DMS153 (cell line): ENCODE results near the gene ESPL1.
"Not testable (repeated sequence)": the region's sequence is repeated elsewhere in the genome, so short reads cannot be mapped to it uniquely, and the experiment has no call there.

Experiments
- DNase-seq: peaks from one replicate; lab custom pipeline; 2025; lab: John Stamatoyannopoulos, UW

ESPL1 gene

GRCh38 chr12:53258541-53259539 is 9.3 kb upstream of the ESPL1 start:
- no peak for DNase-seq

- no peak for DNase-seq
These were observed 8.2 kb upstream of the ESPL1 start for GRCh38 chr12:53259891-53260290.

DNA sequence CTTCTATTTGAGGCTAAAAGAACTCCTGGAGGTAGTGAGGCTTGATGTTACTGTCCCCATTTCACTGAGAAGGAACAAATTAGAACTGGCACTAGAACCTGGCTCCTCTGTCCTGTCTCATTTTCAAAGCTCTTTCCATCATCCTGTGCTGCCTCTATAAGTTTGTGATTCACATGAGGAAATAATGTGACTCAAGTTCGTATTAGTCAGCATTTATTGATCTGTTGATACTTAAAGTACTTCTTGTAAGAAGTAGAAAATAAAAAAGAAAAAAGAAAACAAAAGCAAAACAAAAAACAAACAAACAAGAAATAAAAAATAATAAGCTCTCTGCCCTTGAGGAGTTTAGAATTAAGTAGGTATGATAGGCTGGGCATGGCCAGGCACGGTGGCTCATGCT is 2.3 kb upstream of the ESPL1 start:
- DNase-seq, result no peak

- no peak for DNase-seq
These were observed 647 bp upstream of the ESPL1 start for GRCh38 chr12:53267306-53267998.

DNA sequence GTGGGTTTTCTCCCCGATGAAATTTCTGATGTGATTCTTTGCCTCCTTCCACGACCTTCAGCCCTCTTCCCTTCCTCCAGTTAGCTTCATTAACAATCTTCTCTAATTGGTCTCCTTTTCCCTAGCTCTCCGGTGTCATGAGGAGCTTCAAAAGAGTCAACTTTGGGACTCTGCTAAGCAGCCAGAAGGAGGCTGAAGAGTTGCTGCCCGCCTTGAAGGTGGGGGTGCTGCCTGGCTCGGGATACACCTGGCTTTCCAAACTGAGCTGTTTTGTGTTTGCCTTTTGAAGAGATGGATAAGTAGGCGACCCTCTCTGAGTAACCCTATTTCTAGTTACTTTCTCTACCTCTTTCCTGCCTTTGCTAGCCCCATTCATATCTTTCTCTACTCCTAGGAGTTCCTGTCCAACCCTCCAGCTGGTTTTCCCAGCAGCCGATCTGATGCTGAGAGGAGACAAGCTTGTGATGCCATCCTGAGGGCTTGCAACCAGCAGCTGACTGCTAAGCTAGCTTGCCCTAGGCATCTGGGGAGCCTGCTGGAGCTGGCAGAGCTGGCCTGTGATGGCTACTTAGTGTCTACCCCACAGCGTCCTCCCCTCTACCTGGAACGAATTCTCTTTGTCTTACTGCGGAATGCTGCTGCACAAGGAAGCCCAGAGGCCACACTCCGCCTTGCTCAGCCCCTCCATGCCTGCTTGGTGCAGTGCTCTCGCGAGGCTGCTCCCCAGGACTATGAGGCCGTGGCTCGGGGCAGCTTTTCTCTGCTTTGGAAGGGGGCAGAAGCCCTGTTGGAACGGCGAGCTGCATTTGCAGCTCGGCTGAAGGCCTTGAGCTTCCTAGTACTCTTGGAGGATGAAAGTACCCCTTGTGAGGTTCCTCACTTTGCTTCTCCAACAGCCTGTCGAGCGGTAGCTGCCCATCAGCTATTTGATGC is 797 bp downstream of the ESPL1 start:
- no peak for DNase-seq

- no peak for DNase-seq
These were observed 6.3 kb downstream of the ESPL1 start for GRCh38 chr12:53274445-53274844.

GRCh38 chr12:53276511-53276910 is 8.4 kb downstream of the ESPL1 start:
- DNase-seq, result no peak

GRCh38 chr12:53277981-53278380 is 9.9 kb downstream of the ESPL1 start:
- DNase-seq, result no peak

GRCh38 chr12:53279283-53279869 is 11.3 kb downstream of the ESPL1 start:
- no peak for DNase-seq

- no peak for DNase-seq
These were observed 11.9 kb downstream of the ESPL1 start for GRCh38 chr12:53279888-53280498.

DNA sequence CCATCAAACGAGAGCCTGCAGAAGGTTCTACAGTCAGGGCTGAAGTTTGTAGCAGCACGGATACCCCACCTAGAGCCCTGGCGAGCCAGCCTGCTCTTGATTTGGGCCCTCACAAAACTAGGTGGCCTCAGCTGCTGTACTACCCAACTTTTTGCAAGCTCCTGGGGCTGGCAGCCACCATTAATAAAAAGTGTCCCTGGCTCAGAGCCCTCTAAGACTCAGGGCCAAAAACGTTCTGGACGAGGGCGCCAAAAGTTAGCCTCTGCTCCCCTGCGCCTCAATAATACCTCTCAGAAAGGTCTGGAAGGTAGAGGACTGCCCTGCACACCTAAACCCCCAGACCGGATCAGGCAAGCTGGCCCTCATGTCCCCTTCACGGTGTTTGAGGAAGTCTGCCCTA is 18.3 kb downstream of the ESPL1 start:
- no peak for DNase-seq

- DNase-seq, result no peak
These were observed 19.7 kb downstream of the ESPL1 start for GRCh38 chr12:53287741-53288216.

GRCh38 chr12:53288322-53288721 is 20.2 kb downstream of the ESPL1 start:
- no peak for DNase-seq

GRCh38 chr12:53289891-53290290 is 21.8 kb downstream of the ESPL1 start:
- no peak for DNase-seq

- no peak for DNase-seq
These were observed 22.6 kb downstream of the ESPL1 start for GRCh38 chr12:53290661-53291060.

DNA sequence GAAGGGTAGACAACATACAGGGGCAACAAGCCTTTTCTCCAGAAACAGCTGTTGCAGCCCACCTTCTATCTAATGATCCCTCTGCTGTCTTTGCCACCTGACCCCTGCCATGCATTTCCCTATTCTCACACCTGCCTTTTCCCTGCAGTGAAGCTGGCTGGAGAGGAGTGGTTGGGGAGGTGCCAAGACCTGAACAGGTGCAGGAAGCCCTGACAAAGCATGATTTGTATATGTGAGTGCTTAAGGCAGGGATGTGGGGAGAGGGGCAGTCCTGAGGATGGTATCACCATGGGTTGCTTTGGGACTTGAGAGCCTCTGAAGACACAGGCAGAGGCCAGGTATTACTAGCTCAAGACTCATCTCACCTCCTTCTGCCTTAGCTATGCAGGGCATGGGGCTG is 24.3 kb downstream of the ESPL1 start:
- DNase-seq, result peak; percentile 86

GRCh38 chr12:53295070-53295890 is 27.2 kb downstream of the ESPL1 start, which contains the start of gene PFDN5:
Gene PFDN5, plus strand, starts transcription at chr12:53295542. Its CDS starts 26 bp downstream, at chr12:53295568.
- DNase-seq, result peak; percentile 69

DNA sequence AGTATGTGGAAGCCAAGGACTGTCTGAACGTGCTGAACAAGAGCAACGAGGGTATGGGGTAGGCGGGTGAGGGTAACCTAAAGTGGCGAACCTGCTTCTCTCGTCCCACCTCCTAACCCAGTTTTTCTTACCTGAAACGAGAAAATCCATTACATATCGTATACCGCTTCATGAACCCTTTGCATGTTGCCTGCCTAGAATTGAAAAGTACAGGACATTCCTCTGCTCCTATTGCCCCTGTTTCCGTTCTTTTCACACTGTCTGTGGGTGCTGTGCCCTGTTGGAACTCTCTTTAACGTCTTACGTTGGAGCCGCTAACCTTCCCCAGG is 27.8 kb downstream of the ESPL1 start:
- no peak for DNase-seq

GRCh38 chr12:53297106-53297505 is 29.0 kb downstream of the ESPL1 start:
- not testable (repeated sequence) for DNase-seq

GRCh38 chr12:53298164-53298563 is 30.1 kb downstream of the ESPL1 start:
- DNase-seq, result no peak
